Dermis blood vessel endothelial cell (primary cell): Measurements from ENCODE around the gene TRAPPC10. TPM values are rescaled to one million over a fixed set of nuclear protein-coding genes. Genes with fewer than 3 reads are reported as not detected.
A peak's percentile ranks its signal among the peaks of the same experiment; 100 is the strongest.

ENCODE experiments used
- DNase-seq: peaks from one replicate; pipeline ENCODE4 v3.0.0; 2010
- total RNA-seq: library from RNA; depleted of rRNA; stranded (reverse); fragments of >200 nt; gene quantifications from 2 replicates; pipeline ENCODE4 v1.2.3, GENCODE V29; 2014

TRAPPC10 gene
- total RNA-seq, 1 donor from 2014 or later = 25.5 TPM

- no peak for DNase-seq
Measured at GRCh38 chr21:44038063-44038462, 26.0 kb downstream of the TRAPPC10 start.

GRCh38 chr21:44039828-44040227 is 27.7 kb downstream of the TRAPPC10 start:
- no peak for DNase-seq

- DNase-seq = no peak
Measured at GRCh38 chr21:44043613-44044012, 31.5 kb downstream of the TRAPPC10 start.

DNA sequence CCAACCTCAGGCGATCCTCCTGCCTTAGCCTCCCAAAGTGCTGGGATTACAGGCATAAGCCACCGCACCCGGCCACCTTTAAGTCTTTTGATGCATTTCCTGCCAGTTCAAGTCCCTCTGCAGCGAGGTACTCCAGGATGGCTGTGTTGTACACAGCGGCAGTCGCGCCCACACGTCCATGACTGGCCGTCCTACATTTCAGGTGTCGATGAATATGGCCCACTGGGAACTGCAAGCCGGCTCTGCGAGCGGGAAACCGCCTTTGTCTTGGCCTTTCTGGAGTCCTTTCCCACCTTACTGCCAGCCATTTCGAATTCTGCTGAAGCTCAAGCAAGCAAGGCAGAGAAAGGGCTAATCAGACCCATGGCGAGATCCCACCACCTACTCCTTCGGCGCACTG is 34.6 kb downstream of the TRAPPC10 start:
- no peak for DNase-seq

DNA sequence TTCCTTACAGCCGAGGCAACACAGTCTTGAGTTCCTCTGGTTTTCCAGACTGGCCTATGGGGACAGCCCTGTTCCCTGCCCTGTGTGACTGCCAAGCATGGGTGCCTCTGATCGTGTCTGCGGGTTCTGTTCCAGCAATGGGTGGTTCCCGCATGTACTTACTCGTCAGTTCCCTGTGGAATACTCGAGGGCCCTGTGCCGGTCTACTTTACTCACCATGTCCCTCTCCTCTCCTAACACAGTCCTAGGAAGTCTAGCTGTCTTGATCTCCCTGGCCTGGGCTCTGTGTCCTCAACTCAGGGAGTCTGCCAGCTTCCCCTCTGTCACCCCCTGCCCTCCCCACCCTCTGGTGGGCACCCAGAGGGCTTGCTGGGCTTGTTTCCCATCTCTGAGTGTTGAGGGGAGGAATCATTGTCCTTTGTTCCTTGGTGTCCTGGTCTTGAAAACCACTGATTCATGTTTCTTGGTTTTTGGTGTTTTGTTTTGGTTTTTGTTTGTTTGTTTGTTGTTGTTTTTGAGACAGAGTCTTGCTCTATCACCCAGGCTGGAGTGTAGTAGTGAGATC is 36.0 kb downstream of the TRAPPC10 start:
- DNase-seq = no peak

- peak; percentile 7 for DNase-seq
Measured at GRCh38 chr21:44049182-44049581, 37.1 kb downstream of the TRAPPC10 start.

DNA sequence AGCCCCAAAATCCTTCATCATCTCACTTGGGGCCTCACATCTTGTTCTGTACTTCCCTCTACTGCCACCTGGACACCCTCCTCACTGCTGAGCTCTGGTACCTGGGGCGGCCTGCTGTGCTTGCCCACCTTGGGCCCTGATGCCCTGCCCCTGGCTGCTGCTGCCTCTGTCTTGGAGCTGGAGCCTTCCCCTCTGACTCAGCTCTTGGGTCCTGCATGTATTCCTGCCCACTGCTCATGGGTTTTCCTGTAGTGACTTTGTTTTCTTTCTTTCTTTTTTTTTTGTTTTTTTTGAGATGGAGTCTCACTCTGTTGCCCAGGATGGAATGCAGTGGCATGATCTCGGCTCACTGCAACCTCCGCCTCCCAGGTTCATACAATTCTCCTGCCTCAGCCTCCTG is 37.5 kb downstream of the TRAPPC10 start:
- peak; percentile 44 for DNase-seq

GRCh38 chr21:44050276-44050675 is 38.2 kb downstream of the TRAPPC10 start:
- no peak for DNase-seq

- DNase-seq = no peak
Measured at GRCh38 chr21:44051462-44051941, 39.4 kb downstream of the TRAPPC10 start.

- DNase-seq = no peak
Measured at GRCh38 chr21:44052071-44052829, 40.1 kb downstream of the TRAPPC10 start.

GRCh38 chr21:44052830-44053226 is 40.7 kb downstream of the TRAPPC10 start:
- DNase-seq = no peak

GRCh38 chr21:44053567-44053966 is 41.5 kb downstream of the TRAPPC10 start:
- DNase-seq = no peak

- no peak for DNase-seq
Measured at GRCh38 chr21:44054710-44055109, 42.6 kb downstream of the TRAPPC10 start.

DNA sequence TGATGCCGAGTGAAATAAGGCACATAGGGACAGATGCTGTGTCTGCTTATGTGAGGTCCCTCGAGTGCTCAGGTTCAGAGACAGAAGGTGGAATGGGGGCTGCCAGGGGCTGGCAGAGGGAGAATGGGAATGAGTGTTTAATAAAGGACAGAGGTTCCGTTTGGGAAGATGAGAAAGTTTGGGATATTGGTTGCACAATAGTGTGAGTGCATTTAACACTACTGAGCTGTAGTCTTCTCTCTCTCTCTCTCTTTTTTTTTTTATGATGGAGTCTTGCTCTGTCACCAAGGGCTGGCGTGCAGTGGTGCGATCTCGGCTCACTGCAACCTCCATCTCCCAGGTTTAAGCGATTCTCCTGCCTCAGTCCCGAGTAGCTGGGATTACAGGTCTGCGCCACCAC is 44.9 kb downstream of the TRAPPC10 start:
- no peak for DNase-seq

DNA sequence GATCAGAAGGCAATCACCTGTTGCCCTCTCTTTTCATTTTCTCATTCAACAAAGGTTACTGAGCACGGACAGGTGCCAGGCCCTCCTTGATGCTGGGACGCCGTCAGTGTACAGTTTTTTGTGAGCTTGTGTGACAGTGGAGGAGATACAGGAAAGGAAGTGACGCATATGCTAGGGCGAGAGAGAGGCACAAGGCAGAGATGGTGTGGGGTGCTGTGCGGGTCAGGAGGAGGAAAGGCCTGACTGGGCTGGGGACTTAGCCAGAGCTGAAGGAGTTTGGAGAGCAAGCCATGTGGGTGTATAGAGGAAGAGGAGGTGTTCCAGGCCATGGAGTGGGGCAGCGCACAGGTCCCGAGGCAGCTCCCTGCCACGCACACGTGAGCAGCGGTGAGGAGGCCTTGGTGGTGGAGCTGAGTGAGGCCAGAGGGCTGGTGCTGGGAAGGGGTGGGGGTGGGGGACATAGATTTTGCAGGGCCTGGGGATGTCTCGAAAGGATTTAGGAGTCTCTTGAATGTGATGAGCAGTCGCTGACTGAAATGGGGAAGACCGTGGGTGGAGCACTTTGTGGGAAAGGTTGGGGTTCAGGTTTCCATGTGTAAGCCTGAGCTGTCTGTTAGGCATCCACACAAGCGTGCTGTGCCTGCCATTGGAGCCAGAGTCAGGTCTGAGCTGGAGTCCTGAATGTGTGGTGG is 46.0 kb downstream of the TRAPPC10 start:
- no peak for DNase-seq

DNA sequence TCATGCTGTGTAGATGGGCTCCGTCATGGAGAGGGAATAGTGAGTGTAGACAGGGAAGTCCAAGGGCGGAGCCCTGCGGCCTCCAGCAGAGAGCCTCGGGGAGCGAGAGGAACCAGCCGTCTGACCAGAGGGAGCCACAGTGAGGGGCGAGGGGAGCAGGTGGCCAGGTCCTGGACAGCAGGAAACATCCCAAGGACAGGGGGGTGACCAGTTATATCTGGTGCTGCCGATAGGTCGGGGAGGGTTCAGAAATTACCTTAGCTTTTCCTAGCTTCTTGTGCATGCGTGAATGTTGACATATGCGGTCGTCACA is 46.5 kb downstream of the TRAPPC10 start:
- DNase-seq = no peak

DNA sequence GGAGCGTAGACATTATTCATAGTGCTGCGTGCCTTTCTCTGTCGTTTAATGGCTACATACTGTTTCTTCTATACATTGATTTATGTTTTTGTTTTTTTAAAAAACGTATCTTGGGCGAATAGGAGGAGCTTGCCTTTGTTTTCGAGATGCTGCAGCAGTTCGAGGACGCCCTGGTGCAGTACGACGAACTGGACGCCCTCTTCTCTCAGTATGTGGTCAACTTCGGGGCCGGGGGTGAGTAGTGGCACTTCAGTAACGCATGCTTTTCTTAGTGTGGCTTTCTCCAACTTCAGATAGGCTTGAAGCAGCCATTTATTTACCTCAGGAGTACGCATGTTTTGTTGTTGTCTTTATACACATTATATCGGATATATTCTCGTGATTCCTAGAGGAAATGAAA is 46.9 kb downstream of the TRAPPC10 start:
- no peak for DNase-seq

DNA sequence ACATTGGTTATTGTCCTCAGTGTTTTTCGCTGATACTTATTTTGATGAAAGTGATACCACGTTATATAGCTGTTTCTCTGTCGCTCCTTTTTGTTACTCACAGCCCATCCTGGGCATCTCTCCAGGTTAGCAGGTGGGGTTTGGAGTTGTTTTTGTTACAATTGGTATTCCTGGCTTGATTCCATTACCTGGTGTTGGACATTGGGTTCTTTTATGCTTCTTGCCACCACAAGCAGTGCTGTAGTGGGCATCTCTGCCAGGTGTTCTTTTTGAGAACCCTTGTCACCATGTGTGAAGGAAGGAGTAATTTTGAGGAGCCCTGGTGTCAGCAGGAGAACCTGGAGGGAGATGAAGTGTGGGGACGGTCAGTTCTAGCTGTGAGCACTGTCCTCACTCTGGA is 47.6 kb downstream of the TRAPPC10 start:
- DNase-seq = no peak

DNA sequence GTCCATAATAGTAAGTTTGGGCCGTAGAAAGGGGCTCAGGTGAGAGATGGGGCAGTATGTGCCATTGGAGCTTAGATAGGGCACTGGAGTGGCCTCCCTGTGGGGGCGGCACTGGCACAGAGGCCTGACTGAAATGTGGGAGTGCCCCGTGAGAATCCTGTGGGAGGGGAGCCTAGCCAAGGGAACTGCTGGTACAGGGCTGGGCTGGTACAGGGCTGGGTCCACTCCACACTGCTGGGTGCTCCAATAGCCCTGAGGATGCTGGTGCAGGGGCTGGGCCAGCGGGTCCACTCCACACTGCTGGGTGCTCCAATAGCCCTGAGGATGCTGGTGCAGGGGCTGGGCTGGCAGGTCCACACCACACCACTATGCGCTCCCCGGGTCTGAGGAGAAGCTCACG is 50.3 kb downstream of the TRAPPC10 start:
- DNase-seq = no peak

GRCh38 chr21:44063151-44063912 is 51.2 kb downstream of the TRAPPC10 start:
- no peak for DNase-seq

- no peak for DNase-seq
Measured at GRCh38 chr21:44064852-44065403, 52.8 kb downstream of the TRAPPC10 start.

- DNase-seq = no peak
Measured at GRCh38 chr21:44065428-44065827, 53.3 kb downstream of the TRAPPC10 start.

- no peak for DNase-seq
Measured at GRCh38 chr21:44066116-44066515, 54.0 kb downstream of the TRAPPC10 start.
